Fibroblast of the aortic adventitia (primary cell): Measurements from ENCODE around the gene DNAJB8. TPM values are rescaled to one million over a fixed set of nuclear protein-coding genes. Genes with fewer than 3 reads are reported as not detected.

ENCODE experiments used
- DNase-seq: peaks from one replicate; pipeline ENCODE4 v3.0.0-alpha.2; 2010; ENCODE audit warnings: low read depth
- H3K4me3 ChIP-seq: 2 replicates; pipeline ENCODE4 v1.5.1; 2011; ENCODE audit warnings: low read depth, mild to moderate bottlenecking, control low read depth, low read length, moderate library complexity
- total RNA-seq: library from RNA; depleted of rRNA; stranded (reverse); fragments of >200 nt; gene quantifications from 2 replicates; pipeline ENCODE4 v1.2.3, GENCODE V29; 2012; ENCODE audit warnings: low replicate concordance
- TF ChIP-seq, protein P1 (sequence below): IDR thresholded peaks from 2 replicates; pipeline ENCODE4 v1.5.1; 2011; ENCODE audit warnings: mild to moderate bottlenecking, low read length, control low read depth, inconsistent platforms; ENCODE audit not compliant: insufficient read depth

Gene DNAJB8
- total RNA-seq, 1 donor, result not detected

- no peak overlapping the region for H3K4me3 ChIP-seq
- TF ChIP-seq, protein P1, sequence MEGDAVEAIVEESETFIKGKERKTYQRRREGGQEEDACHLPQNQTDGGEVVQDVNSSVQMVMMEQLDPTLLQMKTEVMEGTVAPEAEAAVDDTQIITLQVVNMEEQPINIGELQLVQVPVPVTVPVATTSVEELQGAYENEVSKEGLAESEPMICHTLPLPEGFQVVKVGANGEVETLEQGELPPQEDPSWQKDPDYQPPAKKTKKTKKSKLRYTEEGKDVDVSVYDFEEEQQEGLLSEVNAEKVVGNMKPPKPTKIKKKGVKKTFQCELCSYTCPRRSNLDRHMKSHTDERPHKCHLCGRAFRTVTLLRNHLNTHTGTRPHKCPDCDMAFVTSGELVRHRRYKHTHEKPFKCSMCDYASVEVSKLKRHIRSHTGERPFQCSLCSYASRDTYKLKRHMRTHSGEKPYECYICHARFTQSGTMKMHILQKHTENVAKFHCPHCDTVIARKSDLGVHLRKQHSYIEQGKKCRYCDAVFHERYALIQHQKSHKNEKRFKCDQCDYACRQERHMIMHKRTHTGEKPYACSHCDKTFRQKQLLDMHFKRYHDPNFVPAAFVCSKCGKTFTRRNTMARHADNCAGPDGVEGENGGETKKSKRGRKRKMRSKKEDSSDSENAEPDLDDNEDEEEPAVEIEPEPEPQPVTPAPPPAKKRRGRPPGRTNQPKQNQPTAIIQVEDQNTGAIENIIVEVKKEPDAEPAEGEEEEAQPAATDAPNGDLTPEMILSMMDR, result no peak
- no peak for DNase-seq
Observed at GRCh38 chr3:128425846-128426127, 40.9 kb downstream of the DNAJB8 start.

- TF ChIP-seq, protein P1, result no peak
- no peak for DNase-seq
- H3K4me3 ChIP-seq, result no peak overlapping the region
Observed at GRCh38 chr3:128425142-128425845, 41.4 kb downstream of the DNAJB8 start.

GRCh38 chr3:128424508-128425069 is 42.1 kb downstream of the DNAJB8 start:
- no peak overlapping the region for H3K4me3 ChIP-seq
- TF ChIP-seq, protein P1, result no peak
- no peak for DNase-seq

- TF ChIP-seq, protein P1, result no peak
- no peak overlapping the region for H3K4me3 ChIP-seq
- no peak for DNase-seq
Observed at GRCh38 chr3:128423525-128424147, 43.1 kb downstream of the DNAJB8 start.

- H3K4me3 ChIP-seq, result no peak overlapping the region
- no peak for DNase-seq
- TF ChIP-seq, protein P1, result no peak
Observed at GRCh38 chr3:128422762-128423524, 43.7 kb downstream of the DNAJB8 start.

GRCh38 chr3:128421966-128422365 is 44.7 kb downstream of the DNAJB8 start:
- no peak for DNase-seq
- TF ChIP-seq, protein P1, result no peak
- no peak overlapping the region for H3K4me3 ChIP-seq
